ENCODE results near the gene SHROOM3. TPM values are rescaled to one million over a fixed set of nuclear protein-coding genes. Genes with fewer than 3 reads are reported as not detected.
A peak's percentile ranks its signal among the peaks of the same experiment; 100 is the strongest.

The SHROOM3 gene
- total RNA-seq, 6 experiments from 2014 or later = 39.1 to 98.7 (median 40.9) TPM

DNA sequence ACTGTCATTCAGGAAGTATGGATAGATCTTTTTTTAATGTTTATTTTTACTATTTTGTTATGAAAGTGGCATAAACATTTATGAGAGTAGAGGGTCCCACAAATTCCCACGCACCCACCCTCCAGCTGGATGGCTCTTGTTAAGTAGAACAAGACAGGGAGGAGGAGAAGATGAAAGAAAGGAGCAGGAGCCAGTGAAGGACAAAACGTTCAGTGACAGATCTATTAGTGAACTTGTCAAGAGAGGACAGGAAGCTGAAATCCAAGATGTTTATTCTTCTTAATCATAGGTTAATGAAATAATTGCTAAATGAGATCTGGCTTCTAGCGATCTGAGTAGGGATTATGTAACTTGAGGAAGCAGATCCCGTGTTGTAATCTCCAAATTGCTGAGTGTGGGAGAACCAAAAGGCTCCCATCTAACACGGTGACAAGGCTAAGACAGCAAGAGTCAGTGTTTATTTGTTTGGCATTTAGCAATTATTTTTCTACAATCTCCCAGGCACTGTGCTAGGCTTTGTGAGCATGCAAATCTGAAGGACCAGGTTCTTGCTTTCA lies 162.5 kb downstream of the SHROOM3 start:
- Mint-ChIP-seq H3K27me3 (ENCODE audit: insufficient read depth) (no peaks in the 10 kb centered on the region; the same call in 1 of the 2 replicates), H3K27ac (no peak overlapping the region), H3K9me3 (no peaks in the 10 kb centered on the region), H3K4me1 (ENCODE audit: low read depth) (peaks cover 45% of the 10 kb centered on the region), H3K4me3 (no peak overlapping the region), H3K36me3 (ENCODE audit: low read depth) (no peaks in the 10 kb centered on the region)
- no peak for DNase-seq
- TF ChIP-seq CTCF (IDR thresholded peaks at IDR 0.05) = no peak

GRCh38 chr4:76600447-76600846 lies 165.4 kb downstream of the SHROOM3 start:
- Mint-ChIP-seq H3K27me3 (ENCODE audit: insufficient read depth) (no peaks in the 10 kb centered on the region; the same call in 1 of the 2 replicates), H3K9me3 (no peaks in the 10 kb centered on the region), H3K4me3 (no peak overlapping the region)

GRCh38 chr4:76601791-76602190 lies 166.8 kb downstream of the SHROOM3 start:
- no peak for DNase-seq
- H3K9me3 Mint-ChIP-seq = no peaks in the 10 kb centered on the region
- H3K4me3 Mint-ChIP-seq = no peak overlapping the region
- no peaks in the 10 kb centered on the region for H3K36me3 Mint-ChIP-seq (ENCODE audit: low read depth)
- H3K27me3 Mint-ChIP-seq (ENCODE audit: insufficient read depth) = no peaks in the 10 kb centered on the region; the same call in 1 of the 2 replicates
- no peak for TF ChIP-seq CTCF (IDR thresholded peaks at IDR 0.05)
- peaks cover 51% of the 10 kb centered on the region for H3K4me1 Mint-ChIP-seq (ENCODE audit: low read depth)
- no peak overlapping the region; the same call in 1 of the 2 replicates for H3K27ac Mint-ChIP-seq

More at GRCh38 chr4:76600447-76600846, 165.4 kb downstream of the SHROOM3 start:
- no peak for DNase-seq
- no peaks in the 10 kb centered on the region for H3K36me3 Mint-ChIP-seq (ENCODE audit: low read depth)
- peaks cover 41% of the 10 kb centered on the region for H3K4me1 Mint-ChIP-seq (ENCODE audit: low read depth)
- H3K27ac Mint-ChIP-seq = no peak overlapping the region
- no peak for TF ChIP-seq CTCF (IDR thresholded peaks at IDR 0.05)

DNA sequence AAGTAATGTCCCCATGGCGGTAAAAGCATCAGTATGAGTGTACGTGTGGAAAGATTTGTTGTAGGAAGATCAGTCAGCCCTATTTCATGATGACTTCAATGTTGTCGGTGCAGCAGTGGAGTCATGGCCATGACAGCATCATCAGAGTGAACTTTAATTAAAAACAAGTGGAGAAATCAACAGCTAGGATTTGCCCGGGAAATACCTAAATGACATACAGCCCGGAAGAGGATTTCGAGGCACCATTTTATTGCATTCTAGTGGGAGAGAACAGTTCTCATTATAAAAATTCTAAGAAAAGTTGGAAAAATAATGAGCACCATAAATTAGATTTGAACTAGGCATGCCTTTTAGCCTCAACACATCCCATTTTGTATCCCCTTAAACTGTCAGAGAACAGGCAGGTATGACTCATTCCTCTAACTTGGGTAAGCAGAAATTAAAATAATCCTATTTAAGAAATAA lies 170.1 kb downstream of the SHROOM3 start:
- DNase-seq = peak; percentile 53
- Mint-ChIP-seq H3K36me3 (ENCODE audit: low read depth) (no peaks in the 10 kb centered on the region), H3K27me3 (ENCODE audit: insufficient read depth) (peaks cover 2% of the 10 kb centered on the region; the same call in 1 of the 2 replicates), H3K27ac (peak overlapping the region; percentile 84), H3K9me3 (no peaks in the 10 kb centered on the region), H3K4me1 (ENCODE audit: low read depth) (peaks cover 68% of the 10 kb centered on the region), H3K4me3 (peak overlapping the region; percentile 42; the same call in 1 of the 2 replicates)
- no peak for TF ChIP-seq CTCF (IDR thresholded peaks at IDR 0.05)

DNA sequence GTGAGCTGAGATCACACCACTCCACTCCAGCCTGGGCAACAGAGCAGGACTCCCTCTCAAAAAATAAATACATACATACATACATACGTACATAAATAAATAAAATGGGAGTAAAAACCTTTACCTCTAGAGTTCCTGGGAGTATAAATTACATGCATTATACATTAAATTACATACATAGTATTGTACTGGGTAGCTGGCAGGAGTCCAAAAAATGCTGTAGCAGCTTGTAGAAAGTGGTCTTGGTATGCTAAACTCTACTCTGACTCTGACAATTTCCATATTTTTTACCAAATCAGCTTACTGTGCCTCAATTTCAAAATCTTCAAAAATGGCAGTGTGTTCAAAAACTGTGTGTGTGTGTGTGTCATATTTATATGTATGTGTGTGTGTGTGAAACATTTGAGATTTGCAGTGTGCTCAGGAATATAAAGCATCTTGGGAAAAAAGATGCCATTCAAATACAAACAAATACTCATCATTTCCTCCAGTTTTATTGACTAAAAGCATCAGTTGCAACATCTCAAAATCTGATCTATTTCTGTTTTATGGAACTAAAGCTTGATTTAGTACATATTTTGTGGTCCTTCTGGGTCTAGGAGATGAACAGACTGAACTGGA lies 171.7 kb downstream of the SHROOM3 start:
- DNase-seq = no peak
- no peaks in the 10 kb centered on the region for H3K36me3 Mint-ChIP-seq (ENCODE audit: low read depth)
- H3K27ac Mint-ChIP-seq = peak overlapping the region; percentile 86
- TF ChIP-seq CTCF (IDR thresholded peaks at IDR 0.05) = no peak
- no peaks in the 10 kb centered on the region for H3K9me3 Mint-ChIP-seq
- H3K4me1 Mint-ChIP-seq (ENCODE audit: low read depth) = peaks cover 74% of the 10 kb centered on the region
- H3K27me3 Mint-ChIP-seq (ENCODE audit: insufficient read depth) = peaks cover 2% of the 10 kb centered on the region
- H3K4me3 Mint-ChIP-seq = peak overlapping the region; percentile 34; the same call in 1 of the 2 replicates
